Stimulated activated CD8-positive, alpha-beta memory T cell treated with anti-CD3 and anti-CD28 coated beads, Interleukin-4, amount 100 ng/mL, for 4 hours (primary cell): Measurements from ENCODE around the gene NDE1.
A peak's percentile ranks its signal among the peaks of the same experiment; 100 is the strongest.
"Not testable (repeated sequence)": the region's sequence is repeated elsewhere in the genome, so short reads cannot be mapped to it uniquely, and the experiment has no call there.

Experiments used
- DNase-seq, 2 donors: peaks; one replicate each; pipeline ENCODE4 v3.0.0-alpha.2; 2020; ENCODE audit warnings: low read depth in 2 of 2, low spot score in 1 of 2

The NDE1 gene

GRCh38 chr16:15649727-15650018 lies 372 bp upstream of the NDE1 start:
- no peak for DNase-seq

GRCh38 chr16:15650698-15651171 lies 690 bp downstream of the NDE1 start:
- DNase-seq, result peak in 1 of 2 donors; percentile 13

- DNase-seq, result no peak
Measured at GRCh38 chr16:15652293-15653001, 2.4 kb downstream of the NDE1 start.

GRCh38 chr16:15653227-15653626 lies 3.2 kb downstream of the NDE1 start:
- no peak for DNase-seq

GRCh38 chr16:15654591-15654990 lies 4.5 kb downstream of the NDE1 start:
- no peak for DNase-seq

- DNase-seq, result not testable (repeated sequence)
Measured at GRCh38 chr16:15655561-15655960, 5.5 kb downstream of the NDE1 start.

GRCh38 chr16:15658149-15658548 lies 8.1 kb downstream of the NDE1 start:
- DNase-seq, result no peak

GRCh38 chr16:15658556-15658955 lies 8.5 kb downstream of the NDE1 start:
- no peak for DNase-seq

- no peak for DNase-seq
Measured at GRCh38 chr16:15660203-15660601, 10.2 kb downstream of the NDE1 start.

- no peak for DNase-seq
Measured at GRCh38 chr16:15665107-15665506, 15.1 kb downstream of the NDE1 start.

GRCh38 chr16:15667091-15667742 lies 17.2 kb downstream of the NDE1 start:
- DNase-seq, result no peak

- DNase-seq, result no peak
Measured at GRCh38 chr16:15671530-15672117, 21.6 kb downstream of the NDE1 start.

- not testable (repeated sequence) for DNase-seq
Measured at GRCh38 chr16:15672127-15672513, 22.1 kb downstream of the NDE1 start.

GRCh38 chr16:15672514-15673167 lies 22.6 kb downstream of the NDE1 start:
- peak; percentile 6 to 13 for DNase-seq

- DNase-seq, result no peak
Measured at GRCh38 chr16:15674571-15674970, 24.5 kb downstream of the NDE1 start.

- DNase-seq, result no peak
Measured at GRCh38 chr16:15676506-15676905, 26.5 kb downstream of the NDE1 start.

- no peak for DNase-seq
Measured at GRCh38 chr16:15677447-15677846, 27.4 kb downstream of the NDE1 start.

- peak in 1 of 2 donors; percentile 12 for DNase-seq
Measured at GRCh38 chr16:15682105-15682570, 32.1 kb downstream of the NDE1 start.

GRCh38 chr16:15686287-15686686 lies 36.2 kb downstream of the NDE1 start:
- DNase-seq, result no peak

GRCh38 chr16:15689290-15689689 lies 39.2 kb downstream of the NDE1 start:
- no peak for DNase-seq

GRCh38 chr16:15690296-15690695 lies 40.3 kb downstream of the NDE1 start:
- DNase-seq, result no peak

GRCh38 chr16:15691046-15691445 lies 41.0 kb downstream of the NDE1 start:
- no peak for DNase-seq
